ENCODE results near the gene WDR43.

DNA sequence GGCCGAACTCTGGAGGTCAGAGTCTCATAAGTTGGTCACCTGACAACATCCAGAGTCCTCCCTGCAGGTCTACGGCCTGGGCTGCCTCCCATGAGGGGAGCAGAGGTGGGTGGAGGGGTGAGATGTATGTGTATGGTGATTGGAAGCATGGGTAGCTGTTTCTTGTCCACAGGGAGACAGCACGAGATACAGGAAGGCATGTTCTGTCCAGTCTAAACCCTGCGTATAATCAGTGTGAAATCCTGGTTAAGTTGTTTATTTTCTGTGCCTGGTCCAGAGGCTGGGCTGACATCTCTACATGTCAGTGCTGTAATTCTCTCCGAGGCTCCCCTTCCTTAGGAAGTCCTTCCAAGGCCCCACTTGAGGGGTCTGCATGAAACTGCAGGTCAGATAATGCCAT is 95.5 kb downstream of the WDR43 start:
- TF ChIP-seq, protein P1, sequence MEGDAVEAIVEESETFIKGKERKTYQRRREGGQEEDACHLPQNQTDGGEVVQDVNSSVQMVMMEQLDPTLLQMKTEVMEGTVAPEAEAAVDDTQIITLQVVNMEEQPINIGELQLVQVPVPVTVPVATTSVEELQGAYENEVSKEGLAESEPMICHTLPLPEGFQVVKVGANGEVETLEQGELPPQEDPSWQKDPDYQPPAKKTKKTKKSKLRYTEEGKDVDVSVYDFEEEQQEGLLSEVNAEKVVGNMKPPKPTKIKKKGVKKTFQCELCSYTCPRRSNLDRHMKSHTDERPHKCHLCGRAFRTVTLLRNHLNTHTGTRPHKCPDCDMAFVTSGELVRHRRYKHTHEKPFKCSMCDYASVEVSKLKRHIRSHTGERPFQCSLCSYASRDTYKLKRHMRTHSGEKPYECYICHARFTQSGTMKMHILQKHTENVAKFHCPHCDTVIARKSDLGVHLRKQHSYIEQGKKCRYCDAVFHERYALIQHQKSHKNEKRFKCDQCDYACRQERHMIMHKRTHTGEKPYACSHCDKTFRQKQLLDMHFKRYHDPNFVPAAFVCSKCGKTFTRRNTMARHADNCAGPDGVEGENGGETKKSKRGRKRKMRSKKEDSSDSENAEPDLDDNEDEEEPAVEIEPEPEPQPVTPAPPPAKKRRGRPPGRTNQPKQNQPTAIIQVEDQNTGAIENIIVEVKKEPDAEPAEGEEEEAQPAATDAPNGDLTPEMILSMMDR (IDR thresholded peaks at IDR 0.05; ENCODE audit: low read depth, low read length, poor library complexity, severe bottlenecking) = no peak
- TF ChIP-seq EZH2phosphoT487 (IDR thresholded peaks at IDR 0.05; ENCODE audit: borderline replicate concordance, low read length) = no peak
